Fibroblast of skin of back (primary cell): Measurements from ENCODE around the gene KRT3.
A peak's percentile ranks its signal among the peaks of the same experiment; 100 is the strongest.

Experiments used
- DNase-seq: peaks from one replicate; pipeline ENCODE4 v3.0.0-alpha.2; 2013

The KRT3 gene

GRCh38 chr12:52813885-52814709, 18.2 kb upstream of the KRT3 start, which contains the start of gene KRT4:
Gene KRT4 (minus strand): TSS chr12:52814116. CDS start chr12:52814058, 58 bp downstream.
- no peak for DNase-seq

GRCh38 chr12:52813203-52813819, 17.4 kb upstream of the KRT3 start:
- DNase-seq = no peak

GRCh38 chr12:52812749-52813148, 16.8 kb upstream of the KRT3 start:
- no peak for DNase-seq

- no peak for DNase-seq
Observed at GRCh38 chr12:52812073-52812400, 16.1 kb upstream of the KRT3 start.

GRCh38 chr12:52811191-52812072, 15.5 kb upstream of the KRT3 start:
- no peak for DNase-seq

- no peak for DNase-seq
Observed at GRCh38 chr12:52810554-52810953, 14.6 kb upstream of the KRT3 start.

GRCh38 chr12:52809166-52809565, 13.2 kb upstream of the KRT3 start:
- DNase-seq = no peak

- DNase-seq = no peak
Observed at GRCh38 chr12:52808573-52809160, 12.8 kb upstream of the KRT3 start.

GRCh38 chr12:52807544-52808470, 11.9 kb upstream of the KRT3 start:
- DNase-seq = no peak

GRCh38 chr12:52806821-52807543, 11.1 kb upstream of the KRT3 start:
- no peak for DNase-seq

GRCh38 chr12:52806169-52806811, 10.4 kb upstream of the KRT3 start:
- DNase-seq = no peak

- DNase-seq = no peak
Observed at GRCh38 chr12:52805739-52806138, 9.8 kb upstream of the KRT3 start.

GRCh38 chr12:52805000-52805399, 9.1 kb upstream of the KRT3 start:
- DNase-seq = no peak

- no peak for DNase-seq
Observed at GRCh38 chr12:52802442-52802841, 6.5 kb upstream of the KRT3 start.

GRCh38 chr12:52801773-52802172, 5.9 kb upstream of the KRT3 start:
- no peak for DNase-seq

GRCh38 chr12:52800259-52800917, 4.5 kb upstream of the KRT3 start:
- DNase-seq = no peak

- DNase-seq = no peak
Observed at GRCh38 chr12:52799505-52800211, 3.7 kb upstream of the KRT3 start.

- peak; percentile 82 for DNase-seq
Observed at GRCh38 chr12:52798671-52799504, 3.0 kb upstream of the KRT3 start.
